ENCODE measurements around the gene PLA2G3.
"Not testable (repeated sequence)": the region's sequence is repeated elsewhere in the genome, so short reads cannot be mapped to it uniquely, and the experiment has no call there.

PLA2G3 gene

DNA sequence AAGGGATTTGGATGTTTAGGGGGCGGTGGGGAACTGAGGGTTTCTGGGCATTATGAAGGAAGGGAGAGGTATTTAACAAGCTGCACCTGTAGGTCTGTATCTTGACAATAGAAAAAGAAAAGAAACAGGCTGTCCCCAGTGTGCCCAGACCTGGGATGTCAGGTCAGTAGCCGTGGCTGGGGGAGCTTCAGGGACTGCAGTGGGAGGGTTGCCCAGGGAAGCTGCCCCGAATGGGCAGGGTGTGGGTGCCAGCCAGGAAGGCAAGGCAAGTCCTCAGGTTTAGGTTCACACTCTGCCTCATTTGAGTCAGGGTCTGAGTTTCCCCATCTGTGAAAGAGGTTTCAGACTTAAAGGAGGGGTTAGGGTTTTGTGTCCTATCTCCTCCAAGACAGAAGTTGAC is 16.0 kb downstream of the PLA2G3 start:
- Mint-ChIP-seq H3K27me3 (ENCODE audit: low read depth) (no peaks in the 10 kb centered on the region), H3K36me3 (ENCODE audit: low read depth) (no peaks in the 10 kb centered on the region), H3K4me3 (no peak overlapping the region), H3K27ac (no peak overlapping the region), H3K9me3 (no peaks in the 10 kb centered on the region), H3K4me1 (ENCODE audit: low read depth) (peaks cover 4% of the 10 kb centered on the region)
- no peak for DNase-seq (ENCODE audit: low spot score)

DNA sequence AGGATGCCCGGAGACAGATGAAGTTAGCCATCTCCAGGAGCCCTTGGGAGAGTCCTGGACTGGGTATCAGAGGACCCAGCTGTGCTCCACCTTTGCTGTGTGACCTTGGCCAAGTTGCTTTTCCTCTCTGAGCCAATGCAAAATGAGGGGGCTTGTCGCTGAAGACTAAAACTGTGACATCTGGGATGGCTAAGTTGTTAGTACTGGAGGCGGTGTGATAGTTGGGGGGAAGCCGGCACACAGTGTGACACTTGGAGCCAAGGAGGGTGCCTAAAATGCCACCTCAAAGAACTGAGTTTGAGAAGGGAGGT is 17.1 kb downstream of the PLA2G3 start:
- H3K27me3 Mint-ChIP-seq (ENCODE audit: low read depth): no peaks in the 10 kb centered on the region
- DNase-seq (ENCODE audit: low spot score): no peak

DNA sequence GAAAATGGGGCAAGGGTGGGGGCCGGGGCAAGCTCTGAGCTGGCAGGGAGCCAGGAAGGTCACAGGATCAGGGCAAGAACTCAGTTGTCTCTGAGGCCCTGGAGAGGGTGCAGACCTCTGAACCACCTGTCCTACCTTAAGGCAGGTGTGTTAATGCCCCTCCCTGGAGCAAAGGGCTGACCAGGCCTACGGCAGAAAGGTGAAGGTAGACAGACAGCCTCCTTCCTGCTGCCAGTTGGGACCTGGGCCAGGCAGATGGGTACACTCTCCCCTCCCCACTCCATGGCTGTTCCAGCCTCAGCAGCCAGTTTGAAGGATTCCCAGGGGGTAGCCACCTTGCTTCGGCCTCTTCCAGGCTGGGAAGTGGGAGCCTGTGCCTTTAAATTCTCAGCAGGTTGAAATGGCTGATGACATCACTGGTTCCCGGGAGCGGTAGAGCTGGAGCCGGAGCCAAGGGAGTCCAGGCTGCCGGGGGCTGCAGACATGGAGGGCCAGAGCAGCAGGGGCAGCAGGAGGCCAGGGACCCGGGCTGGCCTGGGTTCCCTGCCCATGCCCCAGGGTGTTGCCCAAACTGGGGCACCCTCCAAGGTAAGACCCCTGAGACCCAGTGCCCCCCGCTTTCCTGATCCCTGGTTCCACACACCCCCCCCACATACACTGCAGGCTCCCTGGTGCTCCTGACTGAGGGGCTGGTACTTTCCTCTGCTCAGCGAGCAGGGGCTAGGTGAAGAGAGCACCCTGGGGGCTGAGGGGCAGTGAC is 17.6 kb downstream of the PLA2G3 start, which contains the start of gene INPP5J:
Gene INPP5J, plus strand, starts transcription at position 435 of the 760 bp plus-strand sequence. Its CDS starts 49 bp downstream, at position 484.
- DNase-seq (ENCODE audit: low spot score): no peak
- peaks cover 4% of the 10 kb centered on the region for H3K4me1 Mint-ChIP-seq (ENCODE audit: low read depth)

More for the DNA sequence above, 17.1 kb downstream of the PLA2G3 start:
- Mint-ChIP-seq H3K4me3 (no peak overlapping the region), H3K27ac (no peak overlapping the region), H3K4me1 (ENCODE audit: low read depth) (peaks cover 4% of the 10 kb centered on the region), H3K9me3 (no peaks in the 10 kb centered on the region), H3K36me3 (ENCODE audit: low read depth) (no peaks in the 10 kb centered on the region)

DNA sequence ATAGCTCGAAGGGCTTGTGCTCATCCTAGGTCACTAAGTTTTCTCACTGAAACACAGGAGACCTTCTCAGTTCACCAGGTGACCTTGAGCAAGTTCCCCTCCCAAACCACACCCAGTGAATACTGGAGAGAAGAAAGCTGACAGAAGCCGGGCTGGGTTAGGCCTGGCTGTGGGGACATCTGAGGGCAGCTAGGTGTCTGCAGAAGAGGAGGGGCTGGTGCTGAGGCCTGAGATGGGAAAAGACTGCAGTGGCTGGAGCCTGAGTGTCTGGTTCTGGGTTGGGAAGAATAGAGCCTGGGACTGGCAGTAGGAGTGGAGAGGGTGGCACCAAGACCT is 18.1 kb downstream of the PLA2G3 start:
- no peaks in the 10 kb centered on the region for H3K9me3 Mint-ChIP-seq
- no peak overlapping the region for H3K27ac Mint-ChIP-seq
- H3K4me1 Mint-ChIP-seq (ENCODE audit: low read depth): peaks cover under 1% of the 10 kb centered on the region
- no peak for DNase-seq (ENCODE audit: low spot score)
- H3K36me3 Mint-ChIP-seq (ENCODE audit: low read depth): no peaks in the 10 kb centered on the region
- no peak overlapping the region for H3K4me3 Mint-ChIP-seq
- no peaks in the 10 kb centered on the region for H3K27me3 Mint-ChIP-seq (ENCODE audit: low read depth)

More for the DNA sequence above, 17.6 kb downstream of the PLA2G3 start, which contains the start of gene INPP5J:
- no peaks in the 10 kb centered on the region for H3K9me3 Mint-ChIP-seq
- H3K36me3 Mint-ChIP-seq (ENCODE audit: low read depth): no peaks in the 10 kb centered on the region
- H3K4me3 Mint-ChIP-seq: no peak within 1 kb of the TSS
- no peaks in the 10 kb centered on the region for H3K27me3 Mint-ChIP-seq (ENCODE audit: low read depth)
- H3K27ac Mint-ChIP-seq: no peak within 1 kb of the TSS

DNA sequence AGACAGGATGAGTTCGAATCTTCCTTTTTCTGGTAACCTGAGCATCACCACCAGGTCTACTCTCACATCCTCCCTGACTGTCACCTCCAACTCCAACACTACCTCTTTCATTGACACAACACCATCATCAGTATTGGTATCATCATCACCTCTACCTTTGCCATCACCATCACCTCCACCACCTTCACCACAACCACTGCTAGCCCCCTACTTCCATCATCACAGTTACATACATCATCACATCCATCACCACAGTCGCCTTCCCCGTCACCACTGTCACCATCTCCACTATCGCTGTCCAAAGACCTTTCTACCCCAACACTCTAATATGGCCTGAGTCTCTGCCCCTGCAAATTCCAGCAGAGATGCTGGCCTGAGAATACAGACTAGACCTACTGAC is 18.9 kb downstream of the PLA2G3 start:
- no peaks in the 10 kb centered on the region for H3K4me1 Mint-ChIP-seq (ENCODE audit: low read depth)
- H3K4me3 Mint-ChIP-seq: no peak overlapping the region
- H3K36me3 Mint-ChIP-seq (ENCODE audit: low read depth): no peaks in the 10 kb centered on the region
- no peaks in the 10 kb centered on the region for H3K27me3 Mint-ChIP-seq (ENCODE audit: low read depth)
- DNase-seq (ENCODE audit: low spot score): no peak
- H3K27ac Mint-ChIP-seq: no peak overlapping the region
- no peaks in the 10 kb centered on the region for H3K9me3 Mint-ChIP-seq

DNA sequence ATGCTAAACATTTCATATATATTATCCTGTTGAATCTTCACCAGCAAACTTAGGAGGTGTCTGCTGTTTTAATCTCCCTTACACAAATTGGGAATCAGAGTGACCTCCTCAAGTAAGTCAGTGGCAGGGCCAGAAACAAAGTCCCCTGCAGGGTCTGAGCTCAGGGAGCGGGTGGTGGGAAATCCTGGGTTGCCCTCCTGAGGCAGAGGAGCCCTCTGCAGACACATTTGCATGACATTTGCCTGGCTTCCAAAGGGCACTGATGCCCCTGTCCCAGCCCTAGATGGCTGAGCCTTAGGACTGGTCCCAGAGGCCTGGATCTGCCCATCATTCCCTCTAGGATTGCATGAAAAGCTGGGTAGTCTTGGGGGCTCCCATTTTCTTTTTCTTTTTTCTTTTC is 19.7 kb downstream of the PLA2G3 start:
- no peak overlapping the region for H3K27ac Mint-ChIP-seq
- no peaks in the 10 kb centered on the region for H3K27me3 Mint-ChIP-seq (ENCODE audit: low read depth)
- no peak for DNase-seq (ENCODE audit: low spot score)

DNA sequence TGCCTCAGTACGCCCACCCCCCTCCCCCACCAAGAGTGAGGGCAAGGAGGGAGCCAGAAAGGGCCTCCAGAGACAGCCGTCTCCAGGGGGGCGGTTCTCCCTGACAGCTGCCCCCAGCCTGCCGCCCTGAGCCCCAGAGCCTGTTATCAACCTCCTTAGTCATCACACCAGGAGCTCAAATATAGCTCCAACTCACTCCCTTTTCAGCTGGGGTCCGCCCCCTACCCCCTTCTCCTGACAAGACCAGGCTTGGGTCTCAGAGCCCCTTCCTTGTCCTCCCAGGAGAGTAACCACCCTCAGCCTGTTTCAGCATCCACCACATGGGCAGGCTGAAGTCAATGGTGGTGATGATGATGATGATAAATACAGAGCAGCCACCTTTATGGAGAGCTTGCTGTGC is 20.1 kb downstream of the PLA2G3 start:
- Mint-ChIP-seq H3K9me3 (no peaks in the 10 kb centered on the region), H3K4me3 (no peak overlapping the region), H3K27me3 (ENCODE audit: low read depth) (no peaks in the 10 kb centered on the region), H3K36me3 (ENCODE audit: low read depth) (no peaks in the 10 kb centered on the region), H3K27ac (no peak overlapping the region), H3K4me1 (ENCODE audit: low read depth) (no peaks in the 10 kb centered on the region)
- no peak for DNase-seq (ENCODE audit: low spot score)

More for the DNA sequence above, 19.7 kb downstream of the PLA2G3 start:
- no peaks in the 10 kb centered on the region for H3K36me3 Mint-ChIP-seq (ENCODE audit: low read depth)
- no peak overlapping the region for H3K4me3 Mint-ChIP-seq
- H3K9me3 Mint-ChIP-seq: no peaks in the 10 kb centered on the region
- no peaks in the 10 kb centered on the region for H3K4me1 Mint-ChIP-seq (ENCODE audit: low read depth)

DNA sequence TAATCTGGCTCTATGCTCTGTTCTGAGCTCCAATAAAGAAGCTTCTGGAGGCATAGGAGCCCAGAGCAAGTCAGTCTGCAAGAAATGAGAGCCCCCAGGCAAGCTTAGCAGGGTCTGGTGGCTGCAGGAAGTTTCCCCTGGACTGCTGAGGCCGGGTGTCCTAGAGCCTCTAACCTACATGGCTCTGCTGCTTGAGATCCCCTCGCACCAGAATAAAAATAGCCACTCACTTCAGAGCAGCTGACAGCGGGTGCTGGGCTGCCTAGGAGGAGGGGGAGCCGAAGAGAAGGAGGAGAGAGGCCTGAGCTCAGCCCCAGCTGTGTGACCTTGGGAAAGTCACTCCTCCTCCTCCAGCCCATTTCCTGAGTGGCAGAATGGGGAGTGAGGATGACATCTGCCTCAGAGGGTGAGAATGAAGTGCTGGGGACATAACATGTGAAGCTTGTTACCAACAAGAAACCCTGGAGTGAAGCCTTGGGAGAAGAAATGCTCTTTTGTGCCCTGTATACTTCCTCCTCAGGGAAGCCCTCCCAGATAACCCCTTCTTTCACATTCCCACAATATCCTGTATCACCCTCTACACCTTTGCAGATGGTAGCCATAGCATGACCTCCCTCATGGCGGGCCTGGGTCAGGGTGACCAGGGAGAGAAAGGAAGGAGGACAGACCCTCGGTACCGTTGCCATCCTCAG is 21.1 kb downstream of the PLA2G3 start:
- no peak overlapping the region for H3K27ac Mint-ChIP-seq
- no peak for DNase-seq (ENCODE audit: low spot score)
- H3K9me3 Mint-ChIP-seq: no peaks in the 10 kb centered on the region
- H3K36me3 Mint-ChIP-seq (ENCODE audit: low read depth): no peaks in the 10 kb centered on the region
- no peaks in the 10 kb centered on the region for H3K27me3 Mint-ChIP-seq (ENCODE audit: low read depth)
- H3K4me3 Mint-ChIP-seq: no peak overlapping the region
- H3K4me1 Mint-ChIP-seq (ENCODE audit: low read depth): no peaks in the 10 kb centered on the region

DNA sequence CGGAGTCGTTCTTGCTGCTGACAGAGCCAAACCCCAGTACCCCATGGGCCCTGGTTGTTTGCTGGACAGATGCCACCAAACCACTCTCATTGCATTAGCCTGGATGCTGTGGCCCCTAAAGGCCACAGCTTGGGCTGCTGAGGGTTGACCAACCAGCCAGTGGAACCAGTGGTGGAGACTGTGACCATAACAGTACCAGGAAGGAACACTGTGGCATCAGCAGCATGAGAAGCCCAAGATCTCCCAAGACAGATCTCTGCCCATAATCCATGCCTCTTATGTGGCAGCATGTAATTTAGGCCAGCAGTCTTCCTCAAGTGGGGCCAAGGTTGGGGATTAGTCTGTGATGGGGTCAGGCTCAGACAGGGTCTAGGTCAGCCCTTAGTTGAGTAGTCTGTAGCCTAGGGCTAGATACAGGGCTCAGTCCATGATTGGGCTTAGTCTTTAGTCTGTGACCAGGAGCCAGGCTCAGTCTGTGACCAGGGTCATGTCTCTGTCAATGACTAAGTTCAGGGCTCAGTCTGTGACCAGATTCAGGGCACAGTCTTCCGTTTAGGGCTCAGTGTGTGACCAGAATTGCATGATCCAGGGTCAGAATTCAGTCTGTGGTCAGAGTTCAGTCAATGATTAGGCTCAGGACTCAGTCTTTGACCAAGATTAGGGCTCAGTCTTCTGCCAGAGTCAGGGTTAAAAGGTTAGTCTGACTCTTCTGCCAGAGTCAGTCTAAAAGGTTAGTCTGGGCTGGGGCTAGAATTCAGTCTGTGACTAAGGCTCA is 22.1 kb downstream of the PLA2G3 start:
- Mint-ChIP-seq H3K4me1 (ENCODE audit: low read depth) (no peaks in the 10 kb centered on the region), H3K27ac (no peak overlapping the region), H3K36me3 (ENCODE audit: low read depth) (no peaks in the 10 kb centered on the region), H3K4me3 (no peak overlapping the region), H3K27me3 (ENCODE audit: low read depth) (no peaks in the 10 kb centered on the region), H3K9me3 (no peaks in the 10 kb centered on the region)
- no peak for DNase-seq (ENCODE audit: low spot score)

DNA sequence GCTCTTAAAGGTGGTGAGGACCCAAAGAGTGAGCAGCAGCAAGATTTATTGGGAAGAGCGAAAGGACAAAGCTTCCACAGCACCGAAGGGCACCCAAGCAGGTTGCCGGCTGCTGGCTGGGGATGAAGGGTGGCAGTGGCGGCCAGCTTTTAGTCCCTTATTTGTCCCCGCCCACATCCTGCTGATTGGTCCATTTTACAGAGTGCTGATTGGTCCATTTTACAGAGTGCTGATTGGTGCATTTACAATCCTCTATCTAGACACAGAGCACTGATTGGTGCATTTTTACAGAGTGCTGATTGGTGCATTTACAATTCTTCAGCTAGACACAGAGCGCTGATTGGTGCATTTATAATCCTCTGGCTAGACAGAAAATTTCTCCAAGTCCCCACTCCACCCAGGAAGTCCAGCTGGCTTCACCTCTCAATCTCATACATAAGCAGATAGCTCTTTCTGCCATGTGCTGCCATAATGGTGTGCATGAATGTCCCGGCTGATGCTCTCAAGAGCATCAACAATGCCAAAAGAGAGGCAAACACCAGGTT is 27.7 kb downstream of the PLA2G3 start:
- H3K9me3 Mint-ChIP-seq; H3K27ac Mint-ChIP-seq; H3K4me3 Mint-ChIP-seq; H3K36me3 Mint-ChIP-seq (ENCODE audit: low read depth); H3K27me3 Mint-ChIP-seq (ENCODE audit: low read depth); DNase-seq (ENCODE audit: low spot score); H3K4me1 Mint-ChIP-seq (ENCODE audit: low read depth): not testable (repeated sequence)

DNA sequence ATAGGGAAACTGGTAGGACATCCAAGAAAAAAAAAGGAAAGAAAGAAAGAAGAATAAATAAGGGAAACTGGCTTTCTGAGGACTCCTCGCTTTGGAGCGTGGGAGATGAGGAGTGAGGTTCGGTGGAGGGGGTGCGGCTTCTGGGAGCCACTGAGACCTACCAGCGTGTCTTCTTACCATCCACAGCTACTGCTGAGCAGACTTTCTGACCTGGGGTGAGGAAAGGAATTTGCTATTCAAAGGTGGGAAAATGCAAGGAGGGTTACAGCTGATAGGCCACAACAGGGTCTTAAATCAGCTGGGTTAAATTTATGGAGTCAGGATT is 32.5 kb downstream of the PLA2G3 start:
- no peak for DNase-seq (ENCODE audit: low spot score)
- Mint-ChIP-seq H3K27ac (peak overlapping the region; percentile 1), H3K9me3 (no peaks in the 10 kb centered on the region), H3K4me3 (peak overlapping the region; percentile 81), H3K36me3 (ENCODE audit: low read depth) (no peaks in the 10 kb centered on the region), H3K4me1 (ENCODE audit: low read depth) (peaks cover 9% of the 10 kb centered on the region), H3K27me3 (ENCODE audit: low read depth) (no peaks in the 10 kb centered on the region)

DNA sequence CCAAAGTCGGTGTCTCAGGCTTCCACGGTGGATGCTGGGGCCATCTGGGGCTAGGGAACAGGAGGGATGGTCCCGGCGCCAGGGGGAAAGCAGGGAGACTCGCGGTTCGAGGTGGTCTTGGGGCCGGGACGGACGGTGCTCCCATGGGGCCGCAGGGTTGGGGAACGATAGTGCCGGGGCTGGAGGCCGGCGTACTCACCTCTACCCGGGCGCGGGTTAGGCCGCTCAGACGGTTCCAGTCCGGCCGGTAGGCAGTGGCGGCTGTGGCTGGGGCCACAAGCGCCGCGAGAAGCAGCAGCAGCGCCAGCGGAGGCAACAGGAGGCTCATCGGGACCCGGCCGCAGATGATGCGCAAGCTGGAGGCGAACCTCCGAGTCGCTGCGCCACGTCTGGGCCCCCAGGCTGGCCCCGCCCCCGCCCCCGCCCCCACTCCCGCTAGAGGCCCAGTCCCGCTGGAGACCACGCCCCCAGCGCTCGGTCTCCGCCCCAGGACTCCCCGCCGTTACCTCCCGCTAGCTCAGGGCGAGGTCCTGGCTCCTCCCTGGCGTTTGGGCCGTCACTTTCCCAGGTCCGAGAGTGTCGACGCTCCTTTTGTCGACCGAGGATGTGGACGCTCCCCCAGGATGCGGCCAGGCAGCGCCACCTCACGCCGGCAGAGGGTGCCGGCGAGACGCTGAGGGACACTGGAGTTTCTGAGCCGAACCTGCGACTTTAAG is 33.0 kb downstream of the PLA2G3 start, which contains the start of gene SELENOM:
Gene SELENOM, minus strand, starts transcription at position 391 of the 716 bp plus-strand sequence. Its CDS starts 63 bp downstream, at position 328.
- H3K27ac Mint-ChIP-seq: peak within 1 kb of the TSS; percentile 41
- H3K4me1 Mint-ChIP-seq (ENCODE audit: low read depth): peaks cover 9% of the 10 kb centered on the region
- H3K27me3 Mint-ChIP-seq (ENCODE audit: low read depth): no peaks in the 10 kb centered on the region
- H3K36me3 Mint-ChIP-seq (ENCODE audit: low read depth): no peaks in the 10 kb centered on the region
- peak; percentile 91 for DNase-seq (ENCODE audit: low spot score)
- H3K9me3 Mint-ChIP-seq: no peaks in the 10 kb centered on the region
- H3K4me3 Mint-ChIP-seq: peak within 1 kb of the TSS; percentile 81

DNA sequence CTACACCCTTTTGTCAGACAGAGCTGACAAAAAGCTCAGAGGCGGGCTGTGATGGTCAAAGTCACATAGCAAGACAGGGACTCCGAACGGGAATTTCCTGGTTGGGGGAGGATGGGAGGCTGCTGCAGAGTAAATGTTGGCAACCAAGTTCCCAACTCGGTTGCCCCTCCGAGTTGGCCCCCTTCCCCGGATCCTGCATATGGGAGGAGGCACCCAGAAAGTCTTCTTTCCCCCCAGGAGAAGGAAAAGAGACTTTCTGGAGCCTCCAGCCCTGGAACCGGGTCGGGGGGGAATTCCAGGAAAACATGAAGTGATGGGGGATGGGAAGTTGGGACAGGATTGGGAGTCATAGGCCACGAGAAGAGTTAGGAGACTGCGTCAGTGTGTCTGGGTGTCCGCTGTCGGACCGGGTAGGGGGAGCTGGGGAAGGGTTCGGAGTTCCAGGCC is 33.6 kb downstream of the PLA2G3 start:
- H3K4me1 Mint-ChIP-seq (ENCODE audit: low read depth): peaks cover 9% of the 10 kb centered on the region
- no peaks in the 10 kb centered on the region for H3K27me3 Mint-ChIP-seq (ENCODE audit: low read depth)
- no peak for DNase-seq (ENCODE audit: low spot score)
- peak overlapping the region; percentile 41 for H3K27ac Mint-ChIP-seq
- H3K9me3 Mint-ChIP-seq: no peaks in the 10 kb centered on the region
- peak overlapping the region; percentile 81 for H3K4me3 Mint-ChIP-seq
- no peaks in the 10 kb centered on the region for H3K36me3 Mint-ChIP-seq (ENCODE audit: low read depth)

Data from T-helper 2 cell treated with Interferon-gamma antibody and Interleukin-4, amounts not matched to agents 5 μg/mL and 100 μg/mL, for 36 hours (primary cell).